ENCODE data around the gene MYCBPAP. TPM values are rescaled to one million over a fixed set of nuclear protein-coding genes. Genes with fewer than 3 reads are reported as not detected.

Gene MYCBPAP
- total RNA-seq, 5 donors from 2014 or later (not counting 1 experiment from before 2014, with no cell fraction given): 0.92 to 6.9 (median 4.7) TPM

GRCh38 chr17:50483266-50483665 lies 25.0 kb upstream of the MYCBPAP start:
- peaks cover 3 to 10% of the 10 kb centered on the region in 2 experiments for H3K4me1 ChIP-seq (ENCODE audit: control insufficient read depth in 1 of 2, extremely low read depth in 1 of 2, insufficient read depth in 2 of 2, low read length in 2 of 2)
- Mint-ChIP-seq H3K4me1 (peaks cover 22 to 25% (median 23%) of the 10 kb centered on the region in 3 donors), H3K27ac (no peak overlapping the region), H3K4me3 (no peak overlapping the region), H3K9me3 (no peaks in the 10 kb centered on the region), H3K36me3 (peaks cover 20% of the 10 kb centered on the region), H3K27me3 (no peaks in the 10 kb centered on the region)
- no peaks in the 10 kb centered on the region for H3K27me3 ChIP-seq (replicated peaks in 1 of 2; ENCODE audit: control insufficient read depth in 2 of 2, extremely low read depth in 1 of 2, insufficient read depth in 2 of 2, low read length in 1 of 2)
- H3K27ac ChIP-seq (ENCODE audit: low read length): no peak overlapping the region
- H3K9me3 ChIP-seq: no peaks in the 10 kb centered on the region
- ChIA-PET POLR2A (no interaction called here), CTCF (interaction anchor here in 1 of 2 donors (0.6 kb wide), 1 partner anchor 53 kb away, joined by 3 read pairs; no protein-coding TSS in a partner anchor)
- no peak for DNase-seq
- ATAC-seq (replicated peaks in 1 of 4): no peak
- peaks cover 19 to 45% of the 10 kb centered on the region in 2 donors for H3K36me3 ChIP-seq (ENCODE audit: control insufficient read depth in 2 of 2, extremely low read depth in 1 of 2, insufficient read depth in 1 of 2, low read length in 1 of 2)
- WGBS (ENCODE audit: insufficient coverage): 100% methylated on average over 1 of the region's 5 CpGs
- H3K4me3 ChIP-seq (ENCODE audit: control insufficient read depth in 1 of 2, extremely low read depth in 1 of 2, low read length in 1 of 2): no peak overlapping the region

GRCh38 chr17:50484386-50485155 lies 23.7 kb upstream of the MYCBPAP start:
- DNase-seq: no peak
- H3K4me3 Mint-ChIP-seq: no peak overlapping the region
- H3K36me3 Mint-ChIP-seq: peaks cover 20% of the 10 kb centered on the region
- no peak overlapping the region for H3K27ac Mint-ChIP-seq
- H3K27ac ChIP-seq (ENCODE audit: low read length): no peak overlapping the region
- no peaks in the 10 kb centered on the region for H3K27me3 Mint-ChIP-seq
- peaks cover 2 to 5% of the 10 kb centered on the region in 2 experiments for H3K4me1 ChIP-seq (ENCODE audit: control insufficient read depth in 1 of 2, extremely low read depth in 1 of 2, insufficient read depth in 2 of 2, low read length in 2 of 2)
- CTCF ChIA-PET: interaction anchor here (0.5 to 0.9 kb wide), 2 partner anchors 9 to 116 kb away, joined by 3 to 5 read pairs; no protein-coding TSS in a partner anchor
- peaks cover 16 to 18% (median 17%) of the 10 kb centered on the region in 3 donors for H3K4me1 Mint-ChIP-seq
- POLR2A ChIA-PET: interaction anchor here (0.5 to 0.8 kb wide), 3 partner anchors 20 to 1567 kb away, joined by 3 to 22 read pairs (median 4); no protein-coding TSS in a partner anchor
- H3K9me3 Mint-ChIP-seq: no peaks in the 10 kb centered on the region
- H3K27me3 ChIP-seq (replicated peaks in 1 of 2; ENCODE audit: control insufficient read depth in 2 of 2, extremely low read depth in 1 of 2, insufficient read depth in 2 of 2, low read length in 1 of 2): no peaks in the 10 kb centered on the region
- H3K9me3 ChIP-seq: no peaks in the 10 kb centered on the region
- WGBS (ENCODE audit: insufficient coverage): 100% methylated on average over 2 of the region's 11 CpGs
- H3K36me3 ChIP-seq (ENCODE audit: control insufficient read depth in 2 of 2, extremely low read depth in 1 of 2, insufficient read depth in 1 of 2, low read length in 1 of 2): peaks cover 19 to 45% of the 10 kb centered on the region in 2 donors
- ATAC-seq (replicated peaks in 1 of 4): no peak
- no peak overlapping the region for H3K4me3 ChIP-seq (ENCODE audit: control insufficient read depth in 1 of 2, extremely low read depth in 1 of 2, low read length in 1 of 2)

GRCh38 chr17:50487213-50488096 lies 20.8 kb upstream of the MYCBPAP start:
- H3K9me3 Mint-ChIP-seq: no peaks in the 10 kb centered on the region
- CTCF ChIA-PET: interaction anchor here (0.5 to 0.6 kb wide), 2 partner anchors 78 to 204 kb away, joined by 3 read pairs; no protein-coding TSS in a partner anchor
- H3K4me3 ChIP-seq (ENCODE audit: control insufficient read depth in 1 of 2, extremely low read depth in 1 of 2, low read length in 1 of 2): no peak overlapping the region
- no peak overlapping the region for H3K4me3 Mint-ChIP-seq
- H3K27ac Mint-ChIP-seq: no peak overlapping the region
- no peak for DNase-seq
- 87% methylated on average over 14 of the region's 17 CpGs for WGBS (ENCODE audit: insufficient coverage)
- no peaks in the 10 kb centered on the region for H3K9me3 ChIP-seq
- no peak overlapping the region for H3K27ac ChIP-seq (ENCODE audit: low read length)
- peaks cover 15 to 35% of the 10 kb centered on the region in 2 donors for H3K36me3 ChIP-seq (ENCODE audit: control insufficient read depth in 2 of 2, extremely low read depth in 1 of 2, insufficient read depth in 1 of 2, low read length in 1 of 2)
- H3K36me3 Mint-ChIP-seq: peaks cover 20% of the 10 kb centered on the region
- H3K4me1 ChIP-seq (ENCODE audit: control insufficient read depth in 1 of 2, extremely low read depth in 1 of 2, insufficient read depth in 2 of 2, low read length in 2 of 2): no peaks in the 10 kb centered on the region
- H3K27me3 ChIP-seq (replicated peaks in 1 of 2; ENCODE audit: control insufficient read depth in 2 of 2, extremely low read depth in 1 of 2, insufficient read depth in 2 of 2, low read length in 1 of 2): no peaks in the 10 kb centered on the region
- ATAC-seq (replicated peaks in 1 of 4): no peak
- POLR2A ChIA-PET: interaction anchor here in 1 of 2 donors (0.6 kb wide), 1 partner anchor 8 kb away, joined by 5 read pairs; no protein-coding TSS in a partner anchor
- H3K4me1 Mint-ChIP-seq: peaks cover under 1 to 5% (median 4%) of the 10 kb centered on the region in 3 donors
- no peaks in the 10 kb centered on the region for H3K27me3 Mint-ChIP-seq

- ATAC-seq (replicated peaks in 1 of 4): no peak
- H3K4me1 ChIP-seq (ENCODE audit: control insufficient read depth in 1 of 2, extremely low read depth in 1 of 2, insufficient read depth in 2 of 2, low read length in 2 of 2): no peaks in the 10 kb centered on the region
- Mint-ChIP-seq H3K4me1 (no peaks in the 10 kb centered on the region), H3K27me3 (no peaks in the 10 kb centered on the region), H3K4me3 (no peak overlapping the region), H3K9me3 (no peaks in the 10 kb centered on the region), H3K27ac (no peak overlapping the region), H3K36me3 (peaks cover 11% of the 10 kb centered on the region)
- ChIA-PET CTCF (no interaction called here), POLR2A (no interaction called here)
- peaks cover 6 to 26% of the 10 kb centered on the region in 2 donors for H3K36me3 ChIP-seq (ENCODE audit: control insufficient read depth in 2 of 2, extremely low read depth in 1 of 2, insufficient read depth in 1 of 2, low read length in 1 of 2)
- no peak overlapping the region for H3K27ac ChIP-seq (ENCODE audit: low read length)
- H3K4me3 ChIP-seq (ENCODE audit: control insufficient read depth in 1 of 2, extremely low read depth in 1 of 2, low read length in 1 of 2): no peak overlapping the region
- H3K9me3 ChIP-seq: no peaks in the 10 kb centered on the region
- WGBS (ENCODE audit: insufficient coverage): 69% methylated on average over 2 of the region's 2 CpGs
- DNase-seq: no peak
- no peaks in the 10 kb centered on the region for H3K27me3 ChIP-seq (replicated peaks in 1 of 2; ENCODE audit: control insufficient read depth in 2 of 2, extremely low read depth in 1 of 2, insufficient read depth in 2 of 2, low read length in 1 of 2)
These were observed 19.4 kb upstream of the MYCBPAP start for GRCh38 chr17:50488880-50489279.

- no peak overlapping the region for H3K27ac ChIP-seq (ENCODE audit: low read length)
- no peak for DNase-seq
- Mint-ChIP-seq H3K27ac (no peak overlapping the region), H3K4me3 (no peak overlapping the region), H3K9me3 (no peaks in the 10 kb centered on the region), H3K4me1 (no peaks in the 10 kb centered on the region), H3K36me3 (no peaks in the 10 kb centered on the region), H3K27me3 (peaks cover 0 to 1% of the 10 kb centered on the region in 2 donors)
- no peak overlapping the region for H3K4me3 ChIP-seq (ENCODE audit: control insufficient read depth in 1 of 2, extremely low read depth in 1 of 2, low read length in 1 of 2)
- peaks cover 5 to 6% of the 10 kb centered on the region in 2 donors for H3K36me3 ChIP-seq (ENCODE audit: control insufficient read depth in 2 of 2, extremely low read depth in 1 of 2, insufficient read depth in 1 of 2, low read length in 1 of 2)
- CTCF ChIA-PET: no interaction called here
- POLR2A ChIA-PET: interaction anchor here in 1 of 2 donors (0.6 kb wide), 1 partner anchor 284 kb away, joined by 4 read pairs; no protein-coding TSS in a partner anchor
- peaks cover 0 to 11% of the 10 kb centered on the region in 2 experiments for H3K27me3 ChIP-seq (replicated peaks in 1 of 2; ENCODE audit: control insufficient read depth in 2 of 2, extremely low read depth in 1 of 2, insufficient read depth in 2 of 2, low read length in 1 of 2)
- no peak for ATAC-seq (replicated peaks in 1 of 4)
- H3K4me1 ChIP-seq (ENCODE audit: control insufficient read depth in 1 of 2, extremely low read depth in 1 of 2, insufficient read depth in 2 of 2, low read length in 2 of 2): no peaks in the 10 kb centered on the region
- no peaks in the 10 kb centered on the region for H3K9me3 ChIP-seq
- WGBS (ENCODE audit: insufficient coverage): no CpG with 5 or more reads among the region's 1 CpG
These were observed 16.7 kb upstream of the MYCBPAP start for GRCh38 chr17:50491505-50491904.

- H3K9me3 Mint-ChIP-seq: no peaks in the 10 kb centered on the region
- POLR2A ChIA-PET: interaction anchor here in 1 of 2 donors (0.6 kb wide), 1 partner anchor 285 kb away, joined by 4 read pairs; no protein-coding TSS in a partner anchor
These were observed 16.0 kb upstream of the MYCBPAP start for GRCh38 chr17:50492214-50492613.

More at GRCh38 chr17:50492214-50492613, 16.0 kb upstream of the MYCBPAP start:
- DNase-seq (no peak), ATAC-seq (replicated peaks in 1 of 4) (no peak)
- Histone ChIP-seq H3K36me3 (ENCODE audit: control insufficient read depth in 2 of 2, extremely low read depth in 1 of 2, insufficient read depth in 1 of 2, low read length in 1 of 2) (peaks cover 2 to 4% of the 10 kb centered on the region in 2 donors), H3K27me3 (replicated peaks in 1 of 2; ENCODE audit: control insufficient read depth in 2 of 2, extremely low read depth in 1 of 2, insufficient read depth in 2 of 2, low read length in 1 of 2) (peaks cover 0 to 11% of the 10 kb centered on the region in 2 experiments), H3K9me3 (no peaks in the 10 kb centered on the region), H3K4me1 (ENCODE audit: control insufficient read depth in 1 of 2, extremely low read depth in 1 of 2, insufficient read depth in 2 of 2, low read length in 2 of 2) (no peaks in the 10 kb centered on the region), H3K27ac (ENCODE audit: low read length) (no peak overlapping the region), H3K4me3 (ENCODE audit: control insufficient read depth in 1 of 2, extremely low read depth in 1 of 2, low read length in 1 of 2) (no peak overlapping the region)
- Mint-ChIP-seq H3K4me1 (no peaks in the 10 kb centered on the region), H3K27ac (no peak overlapping the region), H3K36me3 (no peaks in the 10 kb centered on the region), H3K27me3 (peaks cover 0 to 2% of the 10 kb centered on the region in 2 donors), H3K4me3 (no peak overlapping the region)
- no CpG with 5 or more reads among the region's 8 CpGs for WGBS (ENCODE audit: insufficient coverage)
- CTCF ChIA-PET: no interaction called here

All from T-cell (primary cell).